Measurements from ENCODE around the gene TFF3. TPM values are rescaled to one million over a fixed set of nuclear protein-coding genes. Genes with fewer than 3 reads are reported as not detected.
A peak's percentile ranks its signal among the peaks of the same experiment; 100 is the strongest.

TFF3 gene
- total RNA-seq, 1 donor = not detected

GRCh38 chr21:42338729-42339715 is 23.8 kb upstream of the TFF3 start:
- Histone ChIP-seq H3K79me2 (ENCODE audit: insufficient read depth, low read length) (no peaks in the 10 kb centered on the region), H3K4me3 (ENCODE audit: insufficient read depth, low read length) (no peak overlapping the region), H3K27ac (ENCODE audit: low read depth, low read length) (no peak overlapping the region), H3K4me1 (ENCODE audit: insufficient read depth, low read length) (no peaks in the 10 kb centered on the region), H3K27me3 (ENCODE audit: insufficient read depth, low read length) (peaks cover 16% of the 10 kb centered on the region), H3K4me2 (ENCODE audit: insufficient read depth, low read length) (no peak overlapping the region), H3K9me3 (ENCODE audit: low read depth, low read length) (no peaks in the 10 kb centered on the region), H2AFZ (ENCODE audit: low read length) (no peak overlapping the region), H3K36me3 (ENCODE audit: insufficient read depth, low read length) (no peaks in the 10 kb centered on the region), H4K20me1 (ENCODE audit: insufficient read depth, low read length) (no peaks in the 10 kb centered on the region)
- TF ChIP-seq CTCF (IDR thresholded peaks at IDR 0.05; ENCODE audit: extremely low read depth, low read depth, low read length) = no peak
- no peak for DNase-seq (ENCODE audit: insufficient read length, low spot score, missing footprints)

DNA sequence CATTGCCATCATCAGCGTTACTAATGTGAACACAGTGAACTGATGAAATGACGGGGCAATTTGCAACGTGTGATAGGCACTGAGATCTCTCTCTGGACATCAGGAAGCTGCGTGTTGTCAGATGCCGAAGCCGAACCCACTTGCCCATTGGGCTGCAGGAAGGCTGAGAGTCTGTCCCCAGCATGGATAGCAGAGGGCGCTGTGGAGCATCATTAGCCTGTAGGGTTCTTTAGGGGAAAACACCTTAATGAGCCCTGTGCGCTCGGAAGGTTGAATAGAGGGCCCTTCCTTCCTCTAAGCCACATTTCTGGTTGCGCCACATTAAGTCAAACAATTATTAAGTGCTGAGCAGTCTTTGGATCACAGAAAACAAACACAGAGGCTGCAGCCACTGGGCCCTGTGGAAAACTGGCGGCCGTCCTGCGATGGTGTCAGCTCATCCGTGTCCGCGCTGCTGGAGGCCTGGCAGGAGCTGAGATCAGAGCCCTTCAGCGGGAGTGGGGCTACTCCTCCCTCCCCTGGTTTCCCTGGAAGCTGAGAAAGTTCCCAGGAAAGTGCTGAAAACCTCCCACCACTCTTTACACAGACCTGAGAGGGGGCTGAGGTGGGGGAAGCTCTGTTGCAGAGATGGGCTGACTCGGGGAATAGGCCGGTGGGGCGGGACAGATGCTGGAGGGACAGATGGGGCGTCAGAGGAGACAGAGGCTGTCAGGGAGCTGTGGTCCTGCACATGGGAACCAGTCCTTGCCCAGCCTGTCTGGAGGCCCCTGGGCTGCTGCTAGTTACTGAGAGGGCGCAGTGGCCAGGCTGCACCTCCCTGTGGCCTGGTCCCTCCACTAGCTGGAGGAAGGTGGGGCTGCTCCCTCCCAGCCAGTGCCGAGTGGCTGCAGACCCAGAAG is 22.9 kb upstream of the TFF3 start:
- H2AFZ ChIP-seq (ENCODE audit: low read length) = no peak overlapping the region
- DNase-seq (ENCODE audit: insufficient read length, low spot score, missing footprints) = no peak
- H3K4me3 ChIP-seq (ENCODE audit: insufficient read depth, low read length) = no peak overlapping the region
- H4K20me1 ChIP-seq (ENCODE audit: insufficient read depth, low read length) = no peaks in the 10 kb centered on the region
- no peak overlapping the region for H3K27ac ChIP-seq (ENCODE audit: low read depth, low read length)
- peaks cover 16% of the 10 kb centered on the region for H3K27me3 ChIP-seq (ENCODE audit: insufficient read depth, low read length)
- H3K79me2 ChIP-seq (ENCODE audit: insufficient read depth, low read length) = no peaks in the 10 kb centered on the region
- H3K4me1 ChIP-seq (ENCODE audit: insufficient read depth, low read length) = no peaks in the 10 kb centered on the region
- no peak overlapping the region for H3K4me2 ChIP-seq (ENCODE audit: insufficient read depth, low read length)
- TF ChIP-seq CTCF (IDR thresholded peaks at IDR 0.05; ENCODE audit: extremely low read depth, low read depth, low read length) = peak; percentile 54
- H3K9me3 ChIP-seq (ENCODE audit: low read depth, low read length) = no peaks in the 10 kb centered on the region
- H3K36me3 ChIP-seq (ENCODE audit: insufficient read depth, low read length) = no peaks in the 10 kb centered on the region

GRCh38 chr21:42337276-42337675 is 22.1 kb upstream of the TFF3 start:
- no peak for DNase-seq (ENCODE audit: insufficient read length, low spot score, missing footprints)
- H4K20me1 ChIP-seq (ENCODE audit: insufficient read depth, low read length) = no peaks in the 10 kb centered on the region
- H3K4me1 ChIP-seq (ENCODE audit: insufficient read depth, low read length) = no peaks in the 10 kb centered on the region
- no peak overlapping the region for H3K4me2 ChIP-seq (ENCODE audit: insufficient read depth, low read length)
- no peak overlapping the region for H2AFZ ChIP-seq (ENCODE audit: low read length)
- no peaks in the 10 kb centered on the region for H3K79me2 ChIP-seq (ENCODE audit: insufficient read depth, low read length)
- no peak overlapping the region for H3K27ac ChIP-seq (ENCODE audit: low read depth, low read length)
- TF ChIP-seq CTCF (IDR thresholded peaks at IDR 0.05; ENCODE audit: extremely low read depth, low read depth, low read length) = no peak
- peaks cover 16% of the 10 kb centered on the region for H3K27me3 ChIP-seq (ENCODE audit: insufficient read depth, low read length)
- H3K4me3 ChIP-seq (ENCODE audit: insufficient read depth, low read length) = no peak overlapping the region
- H3K36me3 ChIP-seq (ENCODE audit: insufficient read depth, low read length) = no peaks in the 10 kb centered on the region
- no peaks in the 10 kb centered on the region for H3K9me3 ChIP-seq (ENCODE audit: low read depth, low read length)
